Measurements from ENCODE around the gene SLC22A3. TPM values are rescaled to one million over a fixed set of nuclear protein-coding genes. Genes with fewer than 3 reads are reported as not detected.

The SLC22A3 gene
- total and polyA plus RNA-seq, 2 of the 4 experiments (the other 2 are of a cell fraction): not detected

DNA sequence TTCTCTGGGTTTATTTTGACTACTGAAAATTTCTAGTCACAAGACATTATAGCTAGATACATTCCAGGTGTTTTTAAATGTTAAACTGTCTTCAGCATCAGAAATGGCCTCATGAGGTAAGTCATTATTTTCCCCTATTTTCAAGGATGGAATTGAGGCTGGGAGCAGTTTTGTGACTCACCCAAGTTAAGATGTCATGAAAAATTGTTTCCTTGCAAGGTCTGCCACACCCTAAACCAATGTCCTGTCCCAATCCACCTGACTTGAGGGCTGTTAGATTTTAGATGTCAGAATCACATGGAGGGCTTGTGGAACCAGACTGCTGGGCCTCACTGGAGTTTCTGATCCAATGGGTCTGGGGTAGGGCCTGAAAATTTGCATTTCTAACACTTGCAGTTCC, 16.9 kb downstream of the SLC22A3 start:
- no peak for ATAC-seq (ENCODE audit: low read depth)
- no peak overlapping the region for H4K8ac ChIP-seq (ENCODE audit: low read depth in 2 of 2, low read length in 2 of 2)
- H3K4me3 ChIP-seq (ENCODE audit: insufficient read depth, low read depth, low read length): no peak overlapping the region
- TF ChIP-seq, protein P1, sequence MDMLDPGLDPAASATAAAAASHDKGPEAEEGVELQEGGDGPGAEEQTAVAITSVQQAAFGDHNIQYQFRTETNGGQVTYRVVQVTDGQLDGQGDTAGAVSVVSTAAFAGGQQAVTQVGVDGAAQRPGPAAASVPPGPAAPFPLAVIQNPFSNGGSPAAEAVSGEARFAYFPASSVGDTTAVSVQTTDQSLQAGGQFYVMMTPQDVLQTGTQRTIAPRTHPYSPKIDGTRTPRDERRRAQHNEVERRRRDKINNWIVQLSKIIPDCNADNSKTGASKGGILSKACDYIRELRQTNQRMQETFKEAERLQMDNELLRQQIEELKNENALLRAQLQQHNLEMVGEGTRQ (IDR thresholded peaks at IDR 0.05; ENCODE audit: low read depth, low read length): no peak
- TF ChIP-seq CEBPB (IDR thresholded peaks at IDR 0.05; ENCODE audit: low read depth, low read length) (no peak), MAZ (IDR thresholded peaks at IDR 0.05; ENCODE audit: borderline replicate concordance, low read depth, low read length) (no peak), RFX5 (IDR thresholded peaks at IDR 0.05; ENCODE audit: low read depth, low read length) (no peak), BHLHE40 (IDR thresholded peaks at IDR 0.05; ENCODE audit: low read depth, low read length) (no peak), MAFK (IDR thresholded peaks at IDR 0.05; ENCODE audit: low read depth, low read length) (no peak), RCOR1 (IDR thresholded peaks at IDR 0.05; ENCODE audit: insufficient replicate concordance, low read length) (no peak), MXI1 (IDR thresholded peaks at IDR 0.05; ENCODE audit: borderline replicate concordance, low read depth, low read length) (no peak), NFE2L2 (IDR thresholded peaks at IDR 0.05; ENCODE audit: low read depth, low read length) (no peak), FOS (IDR thresholded peaks at IDR 0.05; ENCODE audit: low read depth, low read length) (no peak)
- TF ChIP-seq, protein P2, sequence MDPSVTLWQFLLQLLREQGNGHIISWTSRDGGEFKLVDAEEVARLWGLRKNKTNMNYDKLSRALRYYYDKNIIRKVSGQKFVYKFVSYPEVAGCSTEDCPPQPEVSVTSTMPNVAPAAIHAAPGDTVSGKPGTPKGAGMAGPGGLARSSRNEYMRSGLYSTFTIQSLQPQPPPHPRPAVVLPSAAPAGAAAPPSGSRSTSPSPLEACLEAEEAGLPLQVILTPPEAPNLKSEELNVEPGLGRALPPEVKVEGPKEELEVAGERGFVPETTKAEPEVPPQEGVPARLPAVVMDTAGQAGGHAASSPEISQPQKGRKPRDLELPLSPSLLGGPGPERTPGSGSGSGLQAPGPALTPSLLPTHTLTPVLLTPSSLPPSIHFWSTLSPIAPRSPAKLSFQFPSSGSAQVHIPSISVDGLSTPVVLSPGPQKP (IDR thresholded peaks at IDR 0.05; ENCODE audit: borderline replicate concordance, low read depth, low read length): no peak
- TF ChIP-seq, protein P3, sequence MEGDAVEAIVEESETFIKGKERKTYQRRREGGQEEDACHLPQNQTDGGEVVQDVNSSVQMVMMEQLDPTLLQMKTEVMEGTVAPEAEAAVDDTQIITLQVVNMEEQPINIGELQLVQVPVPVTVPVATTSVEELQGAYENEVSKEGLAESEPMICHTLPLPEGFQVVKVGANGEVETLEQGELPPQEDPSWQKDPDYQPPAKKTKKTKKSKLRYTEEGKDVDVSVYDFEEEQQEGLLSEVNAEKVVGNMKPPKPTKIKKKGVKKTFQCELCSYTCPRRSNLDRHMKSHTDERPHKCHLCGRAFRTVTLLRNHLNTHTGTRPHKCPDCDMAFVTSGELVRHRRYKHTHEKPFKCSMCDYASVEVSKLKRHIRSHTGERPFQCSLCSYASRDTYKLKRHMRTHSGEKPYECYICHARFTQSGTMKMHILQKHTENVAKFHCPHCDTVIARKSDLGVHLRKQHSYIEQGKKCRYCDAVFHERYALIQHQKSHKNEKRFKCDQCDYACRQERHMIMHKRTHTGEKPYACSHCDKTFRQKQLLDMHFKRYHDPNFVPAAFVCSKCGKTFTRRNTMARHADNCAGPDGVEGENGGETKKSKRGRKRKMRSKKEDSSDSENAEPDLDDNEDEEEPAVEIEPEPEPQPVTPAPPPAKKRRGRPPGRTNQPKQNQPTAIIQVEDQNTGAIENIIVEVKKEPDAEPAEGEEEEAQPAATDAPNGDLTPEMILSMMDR (conservative IDR thresholded peaks at IDR 0.05; ENCODE audit: low read depth, low read length): no peak
- no peaks in the 10 kb centered on the region for H3K9me1 ChIP-seq (ENCODE audit: insufficient read depth, low read length)
- H2BK5ac ChIP-seq (ENCODE audit: low read depth, low read length, poor library complexity, severe bottlenecking): no peak overlapping the region
- no peak overlapping the region for H3K4ac ChIP-seq (ENCODE audit: low read depth, low read length)
- DNase-seq: no peak
- no peak overlapping the region for H3K14ac ChIP-seq (replicated peaks; ENCODE audit: low read depth, low read length)
- H3K9ac ChIP-seq (ENCODE audit: low read depth, low read length): no peak overlapping the region
- no peaks in the 10 kb centered on the region for H3K27me3 ChIP-seq (ENCODE audit: control insufficient read depth, insufficient read depth, low read length)
- no peak overlapping the region for H3K56ac ChIP-seq (ENCODE audit: extremely low read depth, insufficient read depth, low read length)
- H3K79me1 ChIP-seq (ENCODE audit: low read depth in 1 of 2, low read length in 2 of 2): no peaks in the 10 kb centered on the region
- no peak overlapping the region for H4K91ac ChIP-seq (ENCODE audit: insufficient read depth, low read depth, low read length)
- in situ Hi-C loops (cut with MboI; ENCODE audit: low sequenced_read_pairs): no loop called here
- no peak overlapping the region for H2BK15ac ChIP-seq (ENCODE audit: low read depth, low read length)
- intact Hi-C loops (cut with micrococcal nuclease): no loop called here
- H2BK20ac ChIP-seq (ENCODE audit: low read depth, low read length): no peak overlapping the region
- H3K4me2 ChIP-seq (ENCODE audit: low read depth, low read length): no peak overlapping the region
- H4K5ac ChIP-seq (ENCODE audit: low read depth, low read length): no peak overlapping the region
- no peak overlapping the region for H2AK9ac ChIP-seq (replicated peaks; ENCODE audit: low read depth, low read length, poor library complexity)
- no peaks in the 10 kb centered on the region for H3K4me1 ChIP-seq (ENCODE audit: control insufficient read depth, insufficient read depth, low read length)
- no peak overlapping the region for H3K27ac ChIP-seq (ENCODE audit: insufficient read depth, low read length)
- H2BK120ac ChIP-seq (ENCODE audit: low read depth, low read length): no peak overlapping the region
- dilution Hi-C loops (cut with HindIII; ENCODE audit: low sequenced_read_pairs, unreplicated experiment): no loop called here
- no peak overlapping the region for H2AFZ ChIP-seq (replicated peaks; ENCODE audit: low read length, poor library complexity)
- no TSS peak for BruUV-seq (replicated peaks)
- peaks cover 5% of the 10 kb centered on the region; the same call in 1 of the 2 replicates for H3K9me3 ChIP-seq (ENCODE audit: control insufficient read depth, insufficient read depth, low read length)
- H4K20me1 ChIP-seq (ENCODE audit: insufficient read depth, low read length): no peaks in the 10 kb centered on the region
- no peak overlapping the region for H3K23ac ChIP-seq (ENCODE audit: low read depth, low read length)
- H3K18ac ChIP-seq (ENCODE audit: low read depth, low read length): no peak overlapping the region
- ChIA-PET CTCF (no interaction called here), POLR2A (ENCODE audit: unreplicated experiment) (no interaction called here)
- no peak overlapping the region for H2AK5ac ChIP-seq (ENCODE audit: low read depth, low read length)
- no peaks in the 10 kb centered on the region for H3K36me3 ChIP-seq (ENCODE audit: control insufficient read depth, insufficient read depth, low read length)
